ENCODE data around the gene NOD2.

GRCh38 chr16:50711862-50712559, 18.6 kb downstream of the NOD2 start:
- TF ChIP-seq, protein P1, sequence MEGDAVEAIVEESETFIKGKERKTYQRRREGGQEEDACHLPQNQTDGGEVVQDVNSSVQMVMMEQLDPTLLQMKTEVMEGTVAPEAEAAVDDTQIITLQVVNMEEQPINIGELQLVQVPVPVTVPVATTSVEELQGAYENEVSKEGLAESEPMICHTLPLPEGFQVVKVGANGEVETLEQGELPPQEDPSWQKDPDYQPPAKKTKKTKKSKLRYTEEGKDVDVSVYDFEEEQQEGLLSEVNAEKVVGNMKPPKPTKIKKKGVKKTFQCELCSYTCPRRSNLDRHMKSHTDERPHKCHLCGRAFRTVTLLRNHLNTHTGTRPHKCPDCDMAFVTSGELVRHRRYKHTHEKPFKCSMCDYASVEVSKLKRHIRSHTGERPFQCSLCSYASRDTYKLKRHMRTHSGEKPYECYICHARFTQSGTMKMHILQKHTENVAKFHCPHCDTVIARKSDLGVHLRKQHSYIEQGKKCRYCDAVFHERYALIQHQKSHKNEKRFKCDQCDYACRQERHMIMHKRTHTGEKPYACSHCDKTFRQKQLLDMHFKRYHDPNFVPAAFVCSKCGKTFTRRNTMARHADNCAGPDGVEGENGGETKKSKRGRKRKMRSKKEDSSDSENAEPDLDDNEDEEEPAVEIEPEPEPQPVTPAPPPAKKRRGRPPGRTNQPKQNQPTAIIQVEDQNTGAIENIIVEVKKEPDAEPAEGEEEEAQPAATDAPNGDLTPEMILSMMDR (conservative IDR thresholded peaks at IDR 0.05 in 1 of 2, IDR thresholded peaks at IDR 0.05 in 1 of 2; ENCODE audit: low read depth in 1 of 2, low read length in 2 of 2): no peak
- no peak for TF ChIP-seq EZH2 (IDR thresholded peaks at IDR 0.05; ENCODE audit: low read length, missing control alignments)
